IPS-15b (cell line): ENCODE measurements around the gene MLST8.

ENCODE experiments used
- H3K27me3 ChIP-seq: one replicate; pipeline ENCODE4 v1.6.1; 2013; ENCODE audit warnings: low read length; ENCODE audit not compliant: control insufficient read depth, insufficient read depth
- H3K36me3 ChIP-seq: one replicate; pipeline ENCODE4 v1.6.1; 2013; ENCODE audit warnings: low read length; ENCODE audit not compliant: control insufficient read depth, insufficient read depth
- H3K4me1 ChIP-seq: one replicate; pipeline ENCODE4 v1.6.1; 2013; ENCODE audit warnings: mild to moderate bottlenecking, low read length; ENCODE audit not compliant: control insufficient read depth, insufficient read depth
- H3K4me3 ChIP-seq: one replicate; pipeline ENCODE4 v1.5.1; 2013; ENCODE audit warnings: low read depth, low read length
- H3K9ac ChIP-seq: one replicate; pipeline ENCODE4 v1.6.1; 2013; ENCODE audit warnings: low read depth, mild to moderate bottlenecking, low read length
- H3K9me3 ChIP-seq: one replicate; pipeline ENCODE4 v1.6.1; 2013; ENCODE audit warnings: mild to moderate bottlenecking, low read length; ENCODE audit not compliant: control insufficient read depth, insufficient read depth

MLST8 gene

GRCh38 chr16:2165861-2166260, 39.4 kb upstream of the MLST8 start:
- Histone ChIP-seq H3K9ac (no peak overlapping the region), H3K4me3 (no peak overlapping the region), H3K36me3 (peaks cover 43% of the 10 kb centered on the region), H3K4me1 (no peaks in the 10 kb centered on the region), H3K27me3 (no peaks in the 10 kb centered on the region), H3K9me3 (no peaks in the 10 kb centered on the region)

- Histone ChIP-seq H3K4me1 (no peaks in the 10 kb centered on the region), H3K4me3 (no peak overlapping the region), H3K27me3 (no peaks in the 10 kb centered on the region), H3K9ac (no peak overlapping the region), H3K9me3 (no peaks in the 10 kb centered on the region), H3K36me3 (peaks cover 48% of the 10 kb centered on the region)
These were observed 38.8 kb upstream of the MLST8 start for GRCh38 chr16:2166263-2167067.

GRCh38 chr16:2167068-2167638, 38.1 kb upstream of the MLST8 start:
- H3K27me3 ChIP-seq, result no peaks in the 10 kb centered on the region
- no peak overlapping the region for H3K9ac ChIP-seq
- no peaks in the 10 kb centered on the region for H3K9me3 ChIP-seq
- no peaks in the 10 kb centered on the region for H3K4me1 ChIP-seq
- H3K4me3 ChIP-seq, result no peak overlapping the region
- H3K36me3 ChIP-seq, result peaks cover 54% of the 10 kb centered on the region

DNA sequence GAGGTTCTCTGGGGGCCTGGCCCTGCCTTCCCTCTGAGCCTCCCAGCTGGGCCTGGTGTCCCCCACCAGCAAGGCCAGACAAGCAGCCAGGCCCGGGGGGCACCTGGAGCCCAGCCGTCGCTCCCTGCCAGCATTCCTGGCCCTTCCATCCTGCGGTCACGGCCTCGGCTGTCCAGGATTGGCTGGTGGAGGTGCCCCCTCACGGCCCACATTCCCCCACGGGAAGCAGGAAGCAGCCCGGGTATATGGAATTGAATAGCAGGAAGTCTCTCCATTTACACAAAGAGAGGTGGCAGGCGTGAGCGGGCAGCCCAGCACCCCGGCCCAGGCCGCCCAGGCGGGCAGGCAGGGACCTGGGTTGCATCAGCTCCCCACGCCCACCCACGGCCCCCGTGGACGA, 35.2 kb upstream of the MLST8 start:
- Histone ChIP-seq H3K9me3 (no peaks in the 10 kb centered on the region), H3K27me3 (no peaks in the 10 kb centered on the region), H3K4me1 (no peaks in the 10 kb centered on the region), H3K4me3 (no peak overlapping the region), H3K9ac (no peak overlapping the region), H3K36me3 (peaks cover 65% of the 10 kb centered on the region)

DNA sequence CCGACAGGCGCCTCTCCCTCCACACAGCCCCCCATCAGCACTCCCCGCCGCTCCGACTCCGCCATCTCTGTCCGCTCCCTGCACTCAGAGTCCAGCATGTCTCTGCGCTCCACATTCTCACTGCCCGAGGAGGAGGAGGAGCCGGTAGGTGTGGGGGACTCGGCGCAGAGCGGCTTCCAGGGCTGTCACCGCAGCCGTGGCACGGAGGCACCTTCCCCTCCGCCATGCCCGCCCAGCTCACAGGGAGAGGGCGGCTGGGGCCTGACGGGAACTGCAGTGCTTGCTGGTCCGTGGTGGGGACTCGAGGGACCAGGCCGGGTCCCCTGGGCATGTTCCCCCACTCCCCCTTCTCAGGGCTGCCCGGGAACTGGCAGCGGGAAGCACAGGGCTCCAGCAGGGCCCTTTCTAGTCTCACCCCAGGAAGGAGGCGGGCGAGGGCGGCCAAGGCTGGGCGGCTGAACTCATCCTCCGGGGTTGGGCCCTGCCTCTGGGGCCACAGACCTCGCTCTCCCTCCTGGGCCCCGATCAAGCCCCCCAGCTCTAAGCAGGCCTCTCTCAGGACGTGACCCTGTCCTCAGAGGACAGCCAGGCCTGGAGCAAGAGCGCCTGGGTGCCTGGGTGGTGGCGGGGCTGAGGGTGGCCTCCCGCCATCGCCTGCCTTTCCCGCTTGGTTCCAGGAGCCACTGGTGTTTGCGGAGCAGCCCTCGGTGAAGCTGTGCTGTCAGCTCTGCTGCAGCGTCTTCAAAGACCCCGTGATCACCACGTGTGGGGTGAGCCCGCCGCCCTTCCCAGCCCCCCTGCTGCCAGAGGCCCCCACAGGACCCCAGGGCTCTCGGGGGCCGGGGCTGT, 34.4 kb upstream of the MLST8 start:
- Histone ChIP-seq H3K4me1 (no peaks in the 10 kb centered on the region), H3K27me3 (no peaks in the 10 kb centered on the region), H3K9me3 (no peaks in the 10 kb centered on the region), H3K36me3 (peaks cover 67% of the 10 kb centered on the region), H3K9ac (no peak overlapping the region), H3K4me3 (no peak overlapping the region)

GRCh38 chr16:2171601-2172178, 33.6 kb upstream of the MLST8 start:
- Histone ChIP-seq H3K36me3 (peaks cover 68% of the 10 kb centered on the region), H3K27me3 (no peaks in the 10 kb centered on the region), H3K9ac (no peak overlapping the region), H3K4me3 (no peak overlapping the region), H3K4me1 (no peaks in the 10 kb centered on the region), H3K9me3 (no peaks in the 10 kb centered on the region)

GRCh38 chr16:2172688-2173335, 32.4 kb upstream of the MLST8 start:
- Histone ChIP-seq H3K9ac (no peak overlapping the region), H3K4me1 (no peaks in the 10 kb centered on the region), H3K36me3 (peaks cover 64% of the 10 kb centered on the region), H3K4me3 (no peak overlapping the region), H3K9me3 (no peaks in the 10 kb centered on the region), H3K27me3 (no peaks in the 10 kb centered on the region)

DNA sequence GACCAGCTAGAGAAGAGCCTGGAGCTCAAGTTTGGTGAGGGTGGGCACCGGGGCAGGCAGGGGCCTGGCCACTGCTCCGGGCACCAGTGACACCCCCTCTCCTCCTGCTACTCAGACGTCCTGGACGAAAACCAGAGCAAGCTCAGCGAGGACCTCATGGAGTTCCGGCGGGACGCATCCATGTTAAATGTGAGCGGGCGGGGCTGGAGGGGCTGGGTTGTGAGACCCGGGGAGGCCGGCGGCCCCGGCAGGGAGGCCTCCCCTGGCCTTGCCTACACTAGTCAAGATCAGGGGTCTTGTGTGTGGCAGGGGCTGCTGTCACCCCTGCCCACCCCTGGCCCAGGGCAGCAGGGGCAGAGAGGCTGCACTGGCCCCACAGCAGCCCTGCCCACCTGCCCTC, 31.9 kb upstream of the MLST8 start:
- H3K4me3 ChIP-seq, result no peak overlapping the region
- no peaks in the 10 kb centered on the region for H3K9me3 ChIP-seq
- H3K27me3 ChIP-seq, result no peaks in the 10 kb centered on the region
- H3K4me1 ChIP-seq, result no peaks in the 10 kb centered on the region
- H3K9ac ChIP-seq, result no peak overlapping the region
- peaks cover 58% of the 10 kb centered on the region for H3K36me3 ChIP-seq

DNA sequence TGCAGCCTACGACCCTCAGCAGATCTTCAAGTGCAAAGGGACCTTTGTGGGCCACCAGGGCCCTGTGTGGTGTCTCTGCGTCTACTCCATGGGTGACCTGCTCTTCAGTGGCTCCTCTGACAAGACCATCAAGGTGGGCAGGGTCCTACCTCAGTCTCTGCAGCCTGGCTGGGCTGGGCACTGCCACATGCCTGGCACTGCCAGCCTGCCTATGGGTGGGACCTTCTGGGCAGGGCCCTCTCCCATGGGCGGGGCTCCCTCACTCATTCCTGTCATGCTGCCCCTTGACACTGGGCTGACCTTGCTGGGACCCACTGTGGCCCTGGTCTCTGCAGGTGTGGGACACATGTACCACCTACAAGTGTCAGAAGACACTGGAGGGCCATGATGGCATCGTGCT, 31.3 kb upstream of the MLST8 start:
- H3K27me3 ChIP-seq, result no peaks in the 10 kb centered on the region
- no peak overlapping the region for H3K9ac ChIP-seq
- no peaks in the 10 kb centered on the region for H3K4me1 ChIP-seq
- H3K9me3 ChIP-seq, result no peaks in the 10 kb centered on the region
- no peak overlapping the region for H3K4me3 ChIP-seq
- peaks cover 56% of the 10 kb centered on the region for H3K36me3 ChIP-seq

DNA sequence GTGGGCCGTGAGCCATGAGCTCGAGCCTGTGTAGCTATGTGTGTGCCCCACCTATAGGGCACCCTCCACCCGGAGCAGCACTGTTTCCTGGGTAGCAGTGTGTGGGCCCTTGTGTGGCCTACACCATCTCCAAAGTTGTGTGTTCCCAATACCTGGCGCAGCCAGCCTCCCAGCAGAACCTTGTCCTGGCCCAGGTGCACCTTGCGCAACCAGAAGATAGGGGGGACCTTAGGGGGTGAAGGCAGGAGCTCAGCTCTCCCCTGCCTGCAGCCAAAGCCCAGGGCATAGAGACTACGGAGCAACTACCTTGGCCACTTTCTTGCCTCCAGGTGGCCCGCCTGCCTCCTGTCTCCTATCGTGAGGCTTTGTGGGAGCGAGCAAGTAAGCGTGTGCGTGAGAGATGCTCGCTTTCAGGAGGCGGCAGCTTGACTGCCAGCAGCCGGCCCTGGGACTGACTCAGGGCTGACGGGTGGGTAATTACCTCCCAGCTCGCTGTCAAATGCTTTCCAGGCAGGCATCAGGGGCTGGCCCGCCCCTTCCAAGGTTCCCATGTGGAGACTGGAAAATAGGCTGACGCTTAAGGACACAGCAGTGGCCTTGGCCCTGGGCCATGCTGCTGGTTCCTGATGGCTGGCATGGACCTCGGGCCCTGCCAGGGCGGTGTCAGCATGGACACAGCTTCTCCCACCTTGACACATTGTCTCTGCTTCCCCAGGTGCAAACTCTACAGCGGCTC, 30.7 kb upstream of the MLST8 start:
- Histone ChIP-seq H3K27me3 (no peaks in the 10 kb centered on the region), H3K9ac (no peak overlapping the region), H3K4me3 (no peak overlapping the region), H3K4me1 (no peaks in the 10 kb centered on the region), H3K36me3 (peaks cover 52% of the 10 kb centered on the region), H3K9me3 (no peaks in the 10 kb centered on the region)

DNA sequence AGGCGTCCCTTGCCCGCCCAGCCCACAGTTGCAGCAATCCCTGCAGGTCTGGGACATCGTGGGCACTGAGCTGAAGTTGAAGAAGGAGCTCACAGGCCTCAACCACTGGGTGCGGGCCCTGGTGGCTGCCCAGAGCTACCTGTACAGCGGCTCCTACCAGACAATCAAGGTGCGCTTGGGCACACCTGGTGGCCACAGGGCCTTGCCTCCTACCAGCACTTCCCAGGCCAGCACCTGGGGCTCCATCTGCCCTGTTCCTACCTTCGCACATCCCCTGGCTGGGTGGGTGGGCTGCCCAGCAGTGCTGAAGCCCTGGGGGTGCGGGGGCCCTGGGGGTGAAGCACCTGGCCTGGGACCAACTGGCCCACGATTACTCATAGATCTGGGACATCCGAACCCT, 29.8 kb upstream of the MLST8 start:
- Histone ChIP-seq H3K4me3 (no peak overlapping the region), H3K9me3 (no peaks in the 10 kb centered on the region), H3K36me3 (peaks cover 47% of the 10 kb centered on the region), H3K9ac (no peak overlapping the region), H3K27me3 (no peaks in the 10 kb centered on the region), H3K4me1 (no peaks in the 10 kb centered on the region)
